HCT116 (cell line): ENCODE data around the gene PNPLA6. TPM values are rescaled to one million over a fixed set of nuclear protein-coding genes. Genes with fewer than 3 reads are reported as not detected.

Experiments used
- ATAC-seq: fragments of 200-7000 bp; cut with Tn5 transposase; 2 replicates; pipeline ENCODE4 v1.9.1; 2020; ENCODE audit warnings: mild to moderate bottlenecking, moderate library complexity
- BruUV-seq: library from RNA; stranded (reverse); fragments of 400-500 nt; replicated peaks from 2 replicates; lab custom pipeline; 2021; lab: Mats Ljungman, UMichigan
- CTCF ChIA-PET: fragments of 300-600 bp; sonication (Branson Sonifier 250); formaldehyde crosslinking; loops from one replicate; lab custom pipeline; 2021; ENCODE audit warnings: antibody characterized with exemption; lab: Charles Lee
- POLR2A ChIA-PET: fragments of 300-600, 350-600 bp; sonication (Branson Sonifier 250); formaldehyde crosslinking; loops from one replicate; lab custom pipeline; 2021; ENCODE audit warnings: antibody characterized with exemption; lab: Charles Lee
- RAD21 ChIA-PET, 2 experiments: fragments of 300-600 bp; sonication (Branson Sonifier 250); formaldehyde crosslinking; loops; one replicate each; lab custom pipeline; 2023; ENCODE audit warnings: low total read pairs in 2 of 2; ENCODE audit not compliant: uncharacterized antibody in 2 of 2, unreplicated experiment in 2 of 2, low non-redundant PET in 1 of 2; lab: Charles Lee
- DNase-seq: peaks from one replicate; pipeline ENCODE4 v3.0.0-alpha.2; 2010; ENCODE audit warnings: low read depth, low spot score
- H2AFZ ChIP-seq: fragments of 200-600 bp; shearing (Covaris generic), sonication (generic); 2 replicates; pipeline ENCODE4 v1.6.1; 2017; ENCODE audit warnings: low read depth, mixed run types, mixed read lengths, antibody characterized with exemption, low read length; ENCODE audit not compliant: poor library complexity, severe bottlenecking
- H3K27ac ChIP-seq: 2 replicates; pipeline ENCODE4 v1.5.1; 2012; ENCODE audit warnings: low read depth, low read length
- H3K27me3 ChIP-seq: fragments of 200-600 bp; sonication (generic); 2 replicates; pipeline ENCODE4 v1.6.1; 2016; ENCODE audit warnings: mixed run types, low read length, mixed read lengths; ENCODE audit not compliant: insufficient read depth
- H3K36me3 ChIP-seq, 2 experiments: fragments of 200-500 bp in 1 of 2; fragments of 200-600 bp in 1 of 2; sonication (Bioruptor generic) in 1 of 2; sonication (generic) in 1 of 2; 2 replicates each; pipeline versions ENCODE4 v1.5.1 to v1.6.1; 2014 to 2016; ENCODE audit warnings: low read length in 2 of 2, inconsistent platforms in 1 of 2, mixed read lengths in 1 of 2, mixed run types in 1 of 2; ENCODE audit not compliant: insufficient read depth in 2 of 2, control insufficient read depth in 1 of 2
- H3K4me1 ChIP-seq, 2 experiments: fragments of 200-600 bp in 1 of 2; sonication (generic) in 1 of 2; 2 replicates each; pipeline versions ENCODE4 v1.5.1 to v1.6.1; 2012 to 2017; ENCODE audit warnings: low read length in 2 of 2, inconsistent platforms in 1 of 2, mild to moderate bottlenecking in 1 of 2, mixed read lengths in 1 of 2, mixed run types in 1 of 2, moderate library complexity in 1 of 2; ENCODE audit not compliant: insufficient read depth in 2 of 2, control insufficient read depth in 1 of 2
- H3K4me2 ChIP-seq: fragments of 200-600 bp; sonication (generic); 2 replicates; pipeline ENCODE4 v1.6.1; 2017; ENCODE audit warnings: mixed run types, low read length, mixed read lengths
- H3K4me3 ChIP-seq, 2 experiments: fragments of 200-600 bp in 1 of 2; sonication (generic) in 1 of 2; replicated peaks in 1 of 2; 2 replicates each; pipeline ENCODE4 v1.5.1; 2011 to 2016; ENCODE audit warnings: low read length in 2 of 2, control low read depth in 1 of 2, low read depth in 1 of 2, mild to moderate bottlenecking in 1 of 2, mixed read lengths in 1 of 2, mixed run types in 1 of 2
- H3K79me2 ChIP-seq: fragments of 200-600 bp; sonication (generic); 2 replicates; pipeline ENCODE4 v1.6.1; 2017; ENCODE audit warnings: mild to moderate bottlenecking, mixed run types, low read length, moderate library complexity, mixed read lengths; ENCODE audit not compliant: insufficient read depth
- H3K9ac ChIP-seq: fragments of 200-600 bp; sonication (generic); 2 replicates; pipeline ENCODE4 v1.6.1; 2016; ENCODE audit warnings: low read length, mixed read lengths
- H3K9me2 ChIP-seq: fragments of 200-600 bp; sonication (generic), shearing (Covaris generic); 2 replicates; pipeline ENCODE4 v1.6.1; 2017; ENCODE audit warnings: mixed run types, mild to moderate bottlenecking, moderate library complexity; ENCODE audit not compliant: insufficient read depth
- H3K9me3 ChIP-seq, 2 experiments: fragments of 200-500 bp in 1 of 2; fragments of 200-600 bp in 1 of 2; sonication (Bioruptor generic) in 1 of 2; sonication (generic) in 1 of 2; 2 replicates each; pipeline ENCODE4 v1.6.1; 2014 to 2017; ENCODE audit warnings: low read length in 2 of 2, mixed read lengths in 2 of 2, inconsistent platforms in 1 of 2, low read depth in 1 of 2, mild to moderate bottlenecking in 1 of 2, mixed run types in 1 of 2, moderate library complexity in 1 of 2; ENCODE audit not compliant: control insufficient read depth in 1 of 2, insufficient read depth in 1 of 2
- H4K20me1 ChIP-seq: fragments of 200-600 bp; sonication (generic), shearing (Covaris generic); 2 replicates; pipeline ENCODE4 v1.6.1; 2017; ENCODE audit warnings: mixed run types, mild to moderate bottlenecking, moderate library complexity; ENCODE audit not compliant: insufficient read depth
- CEBPB ChIP-seq: IDR thresholded peaks from 2 replicates; pipeline ENCODE4 v1.6.1; 2012; ENCODE audit warnings: low read depth
- EGR1 ChIP-seq: IDR thresholded peaks from 2 replicates; pipeline ENCODE4 v1.6.1; 2012; ENCODE audit warnings: low read depth
- EZH2 ChIP-seq: fragments of 200-600 bp; sonication (generic); IDR thresholded peaks from 2 replicates; pipeline ENCODE4 v1.6.1; 2017; ENCODE audit warnings: antibody characterized with exemption, mixed run types
- EZH2phosphoT487 ChIP-seq: fragments of 200-600 bp; IDR thresholded peaks from 2 replicates; pipeline ENCODE4 v1.6.1; 2018; ENCODE audit warnings: antibody characterized with exemption, borderline replicate concordance
- FOSL1 ChIP-seq: IDR thresholded peaks from 2 replicates; pipeline ENCODE4 v1.6.1; 2012; ENCODE audit warnings: low read depth
- JUND ChIP-seq: IDR thresholded peaks from 2 replicates; pipeline ENCODE4 v1.6.1; 2012
- POLR2AphosphoS5 ChIP-seq: IDR thresholded peaks from 2 replicates; pipeline ENCODE4 v1.6.1; 2011; ENCODE audit warnings: mild to moderate bottlenecking, low read depth, low read length, moderate library complexity
- SP1 ChIP-seq: IDR thresholded peaks from 2 replicates; pipeline ENCODE4 v1.6.1; 2012; ENCODE audit warnings: low read depth
- SRF ChIP-seq: IDR thresholded peaks from 2 replicates; pipeline ENCODE4 v1.6.1; 2012; ENCODE audit warnings: low read depth
- intact Hi-C: fragments of 100-400 bp; cut with micrococcal nuclease; formaldehyde crosslinking; loops from 2 replicates; pipeline ENCODE4 v1.10.0; 2022
- total RNA-seq: library from RNA; stranded (reverse); gene quantifications from one replicate; pipeline ENCODE4 v1.2.1, GENCODE V29; 2021; ENCODE audit not compliant: unreplicated experiment
- TF ChIP-seq, protein P1 (sequence below): IDR thresholded peaks from 2 replicates; pipeline ENCODE4 v1.6.1; 2011; ENCODE audit warnings: mild to moderate bottlenecking, low read length, moderate library complexity; ENCODE audit not compliant: insufficient replicate concordance; ENCODE audit errors: extremely low read depth
- TF ChIP-seq, protein P2 (sequence below): IDR thresholded peaks from 2 replicates; pipeline ENCODE4 v1.6.1; 2012
- TF ChIP-seq, protein P3 (sequence below): IDR thresholded peaks from 2 replicates; pipeline ENCODE4 v1.6.1; 2012; ENCODE audit warnings: low read depth

Gene PNPLA6
- total RNA-seq, 1 experiment from 2014 or later, result 159 TPM

DNA sequence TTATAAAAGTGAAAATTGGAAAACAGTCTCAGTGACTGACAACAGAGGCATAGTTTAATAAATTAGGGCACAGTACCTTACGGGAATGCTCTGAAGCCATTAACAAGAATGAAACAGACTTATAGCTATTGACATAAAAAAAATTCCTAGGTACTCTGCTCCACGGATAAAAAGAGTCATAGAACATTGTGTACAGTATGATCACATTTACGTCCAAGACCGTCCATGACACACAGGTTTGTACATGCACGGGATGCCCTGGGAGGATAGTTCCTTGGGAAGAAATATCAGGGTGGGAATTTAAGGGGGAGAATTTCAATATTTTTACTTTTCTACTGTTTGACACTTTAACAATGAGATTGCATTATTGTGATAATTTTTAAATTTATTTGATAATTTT, 35.2 kb downstream of the PNPLA6 start:
- ChIA-PET RAD21 (no interaction called here), CTCF (interaction anchor here (2.6 kb wide), 1 partner anchor 229 kb away, joined by 19 read pairs; no protein-coding TSS in a partner anchor), POLR2A (no interaction called here)
- no TSS peak for BruUV-seq
- DNase-seq (no peak), ATAC-seq (no peak)
- no peaks in the 10 kb centered on the region for H3K9me3 ChIP-seq
- no peak overlapping the region for H3K4me3 ChIP-seq
- intact Hi-C loops, result no loop called here
- H3K4me1 ChIP-seq, result peaks cover 14 to 26% of the 10 kb centered on the region in 2 experiments
- no peak for TF ChIP-seq EZH2
- TF ChIP-seq, protein P1, sequence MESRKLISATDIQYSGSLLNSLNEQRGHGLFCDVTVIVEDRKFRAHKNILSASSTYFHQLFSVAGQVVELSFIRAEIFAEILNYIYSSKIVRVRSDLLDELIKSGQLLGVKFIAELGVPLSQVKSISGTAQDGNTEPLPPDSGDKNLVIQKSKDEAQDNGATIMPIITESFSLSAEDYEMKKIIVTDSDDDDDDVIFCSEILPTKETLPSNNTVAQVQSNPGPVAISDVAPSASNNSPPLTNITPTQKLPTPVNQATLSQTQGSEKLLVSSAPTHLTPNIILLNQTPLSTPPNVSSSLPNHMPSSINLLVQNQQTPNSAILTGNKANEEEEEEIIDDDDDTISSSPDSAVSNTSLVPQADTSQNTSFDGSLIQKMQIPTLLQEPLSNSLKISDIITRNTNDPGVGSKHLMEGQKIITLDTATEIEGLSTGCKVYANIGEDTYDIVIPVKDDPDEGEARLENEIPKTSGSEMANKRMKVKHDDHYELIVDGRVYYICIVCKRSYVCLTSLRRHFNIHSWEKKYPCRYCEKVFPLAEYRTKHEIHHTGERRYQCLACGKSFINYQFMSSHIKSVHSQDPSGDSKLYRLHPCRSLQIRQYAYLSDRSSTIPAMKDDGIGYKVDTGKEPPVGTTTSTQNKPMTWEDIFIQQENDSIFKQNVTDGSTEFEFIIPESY, result no peak
- TF ChIP-seq EZH2phosphoT487, result no peak
- TF ChIP-seq SRF, result no peak
- TF ChIP-seq, protein P2, sequence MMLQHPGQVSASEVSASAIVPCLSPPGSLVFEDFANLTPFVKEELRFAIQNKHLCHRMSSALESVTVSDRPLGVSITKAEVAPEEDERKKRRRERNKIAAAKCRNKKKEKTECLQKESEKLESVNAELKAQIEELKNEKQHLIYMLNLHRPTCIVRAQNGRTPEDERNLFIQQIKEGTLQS, result no peak
- TF ChIP-seq CEBPB, result no peak
- H3K79me2 ChIP-seq, result no peaks in the 10 kb centered on the region
- no peaks in the 10 kb centered on the region for H3K36me3 ChIP-seq
- H3K9me2 ChIP-seq, result no peaks in the 10 kb centered on the region
- no peak overlapping the region for H3K27ac ChIP-seq
- no peaks in the 10 kb centered on the region for H3K27me3 ChIP-seq
- no peak overlapping the region for H2AFZ ChIP-seq
- no peak overlapping the region for H3K4me2 ChIP-seq
- no peaks in the 10 kb centered on the region for H4K20me1 ChIP-seq
- H3K9ac ChIP-seq, result no peak overlapping the region

DNA sequence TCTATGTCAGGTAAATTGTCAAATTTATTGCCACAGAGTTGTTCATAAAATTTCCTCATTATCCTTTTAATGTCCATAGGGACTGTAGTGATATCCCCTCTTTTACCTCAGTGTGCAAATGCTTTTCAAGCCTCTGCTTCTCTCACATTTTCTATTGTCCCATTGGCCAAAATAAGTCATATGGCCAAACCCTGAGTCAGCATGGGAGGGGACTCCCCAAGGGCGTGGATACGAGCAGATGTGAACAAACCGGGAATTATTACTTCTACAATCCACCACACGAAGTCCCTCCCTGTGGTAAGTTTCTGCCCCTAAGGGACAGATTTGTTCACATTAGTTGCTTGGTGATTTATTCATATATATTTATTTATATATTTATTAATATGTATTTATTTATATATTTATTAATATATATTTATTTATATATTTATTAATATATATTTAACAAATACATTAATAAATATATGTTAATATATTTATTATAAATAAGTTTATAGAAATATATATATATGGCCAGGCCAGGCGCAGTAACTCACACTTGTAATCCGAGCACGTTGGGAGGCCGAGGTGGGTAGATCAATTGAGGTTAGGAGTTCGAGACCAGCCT, 40.0 kb downstream of the PNPLA6 start:
- H3K9me3 ChIP-seq, result no peaks in the 10 kb centered on the region
- H4K20me1 ChIP-seq, result no peaks in the 10 kb centered on the region
- H3K4me2 ChIP-seq, result peak overlapping the region; percentile 33
- RAD21 ChIA-PET, result no interaction called here
- no peak overlapping the region for H3K27ac ChIP-seq
- TF ChIP-seq, protein P3, sequence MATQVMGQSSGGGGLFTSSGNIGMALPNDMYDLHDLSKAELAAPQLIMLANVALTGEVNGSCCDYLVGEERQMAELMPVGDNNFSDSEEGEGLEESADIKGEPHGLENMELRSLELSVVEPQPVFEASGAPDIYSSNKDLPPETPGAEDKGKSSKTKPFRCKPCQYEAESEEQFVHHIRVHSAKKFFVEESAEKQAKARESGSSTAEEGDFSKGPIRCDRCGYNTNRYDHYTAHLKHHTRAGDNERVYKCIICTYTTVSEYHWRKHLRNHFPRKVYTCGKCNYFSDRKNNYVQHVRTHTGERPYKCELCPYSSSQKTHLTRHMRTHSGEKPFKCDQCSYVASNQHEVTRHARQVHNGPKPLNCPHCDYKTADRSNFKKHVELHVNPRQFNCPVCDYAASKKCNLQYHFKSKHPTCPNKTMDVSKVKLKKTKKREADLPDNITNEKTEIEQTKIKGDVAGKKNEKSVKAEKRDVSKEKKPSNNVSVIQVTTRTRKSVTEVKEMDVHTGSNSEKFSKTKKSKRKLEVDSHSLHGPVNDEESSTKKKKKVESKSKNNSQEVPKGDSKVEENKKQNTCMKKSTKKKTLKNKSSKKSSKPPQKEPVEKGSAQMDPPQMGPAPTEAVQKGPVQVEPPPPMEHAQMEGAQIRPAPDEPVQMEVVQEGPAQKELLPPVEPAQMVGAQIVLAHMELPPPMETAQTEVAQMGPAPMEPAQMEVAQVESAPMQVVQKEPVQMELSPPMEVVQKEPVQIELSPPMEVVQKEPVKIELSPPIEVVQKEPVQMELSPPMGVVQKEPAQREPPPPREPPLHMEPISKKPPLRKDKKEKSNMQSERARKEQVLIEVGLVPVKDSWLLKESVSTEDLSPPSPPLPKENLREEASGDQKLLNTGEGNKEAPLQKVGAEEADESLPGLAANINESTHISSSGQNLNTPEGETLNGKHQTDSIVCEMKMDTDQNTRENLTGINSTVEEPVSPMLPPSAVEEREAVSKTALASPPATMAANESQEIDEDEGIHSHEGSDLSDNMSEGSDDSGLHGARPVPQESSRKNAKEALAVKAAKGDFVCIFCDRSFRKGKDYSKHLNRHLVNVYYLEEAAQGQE, result no peak
- TF ChIP-seq EZH2phosphoT487, result no peak
- no peak for TF ChIP-seq EGR1
- peak; percentile 20; the same call in 1 of the 2 replicates for TF ChIP-seq FOSL1
- no peak for TF ChIP-seq POLR2AphosphoS5
- TF ChIP-seq, protein P1, result no peak
- TF ChIP-seq JUND, result no peak
- no peak; the same call in 1 of the 2 replicates for TF ChIP-seq SP1
- TF ChIP-seq, all 23 proteins: peak for 1
- intact Hi-C loops, result no loop called here
- CTCF ChIA-PET, result no interaction called here
- Histone ChIP-seq H3K36me3 (no peaks in the 10 kb centered on the region), H3K79me2 (no peaks in the 10 kb centered on the region), H3K9ac (no peak overlapping the region), H3K4me1 (peaks cover 14 to 23% of the 10 kb centered on the region in 2 experiments), H3K9me2 (no peaks in the 10 kb centered on the region), H3K27me3 (no peaks in the 10 kb centered on the region), H2AFZ (peak overlapping the region; percentile 24), H3K4me3 (no peak overlapping the region)
- no TSS peak for BruUV-seq
- POLR2A ChIA-PET, result no interaction called here
- ATAC-seq (peak; percentile 84), DNase-seq (peak; percentile 66)
